LNCaP clone FGC (cell line): ENCODE results near the gene ACAT1.
"Not testable (repeated sequence)": the region's sequence is repeated elsewhere in the genome, so short reads cannot be mapped to it uniquely, and the experiment has no call there.

Experiments
- DNase-seq: peaks from one replicate; pipeline ENCODE4 v3.0.0-alpha.2; 2011; ENCODE audit warnings: low read depth
- H3K4me3 ChIP-seq: 2 replicates; pipeline ENCODE4 v1.5.1; 2011; ENCODE audit warnings: mild to moderate bottlenecking, low read depth, low read length, control low read depth
- CTCF ChIP-seq: IDR thresholded peaks from 2 replicates; pipeline ENCODE4 v1.5.1; 2012; ENCODE audit warnings: mild to moderate bottlenecking; ENCODE audit not compliant: control insufficient read depth, insufficient read depth; ENCODE audit errors: extremely low read depth

Gene ACAT1

GRCh38 chr11:108125096-108125495 is 3.7 kb downstream of the ACAT1 start:
- TF ChIP-seq CTCF, result no peak
- DNase-seq, result no peak
- no peak overlapping the region for H3K4me3 ChIP-seq

- no peak for TF ChIP-seq CTCF
- no peak overlapping the region for H3K4me3 ChIP-seq
- DNase-seq, result no peak
Observed at GRCh38 chr11:108128772-108129171, 7.4 kb downstream of the ACAT1 start.

GRCh38 chr11:108131993-108132392 is 10.6 kb downstream of the ACAT1 start:
- DNase-seq, result no peak
- no peak overlapping the region for H3K4me3 ChIP-seq
- TF ChIP-seq CTCF, result no peak

DNA sequence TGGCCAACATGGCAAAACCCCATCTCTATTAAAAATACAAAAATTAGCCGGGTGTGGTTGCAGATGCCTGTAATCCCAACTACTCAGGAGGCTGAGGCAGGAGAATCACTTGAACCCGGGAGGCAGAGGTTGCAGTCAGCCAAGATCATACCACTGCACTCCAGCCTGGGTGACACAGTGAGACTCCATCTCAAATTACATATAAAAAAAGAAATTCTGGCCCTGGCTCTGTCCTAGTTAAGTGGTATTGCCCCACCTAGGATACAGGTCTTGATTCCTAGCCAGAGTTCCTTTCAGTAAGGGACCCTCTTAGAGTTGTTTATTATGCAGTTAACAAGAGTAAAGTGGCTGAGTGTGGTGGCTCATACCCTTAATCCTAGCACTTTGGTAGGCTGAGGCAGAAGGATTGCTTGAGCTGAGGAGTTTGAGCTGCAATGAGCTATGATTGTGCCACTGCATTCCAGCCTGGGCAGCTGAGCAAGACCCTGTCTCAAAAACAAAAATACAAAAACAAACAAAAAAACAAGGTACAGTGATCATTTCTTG is 11.7 kb downstream of the ACAT1 start:
- not testable (repeated sequence) for DNase-seq, H3K4me3 ChIP-seq

GRCh38 chr11:108135845-108136544 is 14.6 kb downstream of the ACAT1 start:
- H3K4me3 ChIP-seq, result no peak overlapping the region
- peak; percentile 63 for TF ChIP-seq CTCF
- DNase-seq, result peak; percentile 61

GRCh38 chr11:108137212-108137611 is 15.8 kb downstream of the ACAT1 start:
- TF ChIP-seq CTCF, result no peak
- no peak overlapping the region for H3K4me3 ChIP-seq
- DNase-seq, result no peak

- TF ChIP-seq CTCF, result no peak
- DNase-seq, result no peak
- H3K4me3 ChIP-seq, result no peak overlapping the region
Observed at GRCh38 chr11:108142304-108142703, 20.9 kb downstream of the ACAT1 start.
